Measurements from ENCODE around the gene D2HGDH.

The D2HGDH gene

GRCh38 chr2:241720560-241720959, 13.9 kb upstream of the D2HGDH start:
- no peak overlapping the region for H3K4ac ChIP-seq (ENCODE audit: low read length)
- peaks cover 40 to 46% of the 10 kb centered on the region in 2 donors for H3K9me3 ChIP-seq (replicated peaks in 1 of 2; ENCODE audit: control insufficient read depth in 2 of 2, insufficient read depth in 1 of 2, low read depth in 1 of 2, low read length in 2 of 2)

GRCh38 chr2:241721852-241722251, 12.6 kb upstream of the D2HGDH start:
- Histone ChIP-seq H3K4me3 (ENCODE audit: low read length in 2 of 2) (no peak overlapping the region), H3K4me2 (ENCODE audit: insufficient read depth, low read length, poor library complexity, severe bottlenecking) (no peak overlapping the region), H3K4me1 (ENCODE audit: control insufficient read depth in 2 of 2, insufficient read depth in 1 of 2, low read depth in 1 of 2, low read length in 2 of 2) (no peaks in the 10 kb centered on the region), H2BK120ac (ENCODE audit: low read depth, low read length) (no peak overlapping the region), H2AFZ (ENCODE audit: low read length) (no peak overlapping the region), H3K9me3 (replicated peaks in 1 of 2; ENCODE audit: control insufficient read depth in 2 of 2, insufficient read depth in 1 of 2, low read depth in 1 of 2, low read length in 2 of 2) (peaks cover 40 to 46% of the 10 kb centered on the region in 2 donors), H3K23ac (ENCODE audit: low read depth, low read length, poor library complexity) (peak overlapping the region; percentile 43), H2BK12ac (ENCODE audit: low read length) (no peak overlapping the region), H2BK5ac (ENCODE audit: low read length) (no peak overlapping the region), H2BK15ac (ENCODE audit: low read length) (no peak overlapping the region), H4K91ac (ENCODE audit: low read depth, low read length, poor library complexity) (no peak overlapping the region), H4K8ac (ENCODE audit: low read depth, low read length) (no peak overlapping the region), H3K14ac (ENCODE audit: low read length) (no peak overlapping the region), H3K27ac (replicated peaks; ENCODE audit: low read length) (no peak overlapping the region), H2AK5ac (ENCODE audit: low read depth, low read length) (peak overlapping the region; percentile 28), H3K27me3 (ENCODE audit: control insufficient read depth in 3 of 3, insufficient read depth in 3 of 3, low read depth in 1 of 3, low read length in 3 of 3) (no peaks in the 10 kb centered on the region), H3K79me1 (ENCODE audit: low read depth, low read length) (peaks cover 14% of the 10 kb centered on the region), H3K18ac (ENCODE audit: low read length) (peak overlapping the region; percentile 11), H3K4ac (ENCODE audit: low read length) (no peak overlapping the region), H3K36me3 (replicated peaks in 1 of 2; ENCODE audit: control insufficient read depth in 2 of 2, insufficient read depth in 2 of 2, low read length in 2 of 2) (peaks cover 57 to 82% of the 10 kb centered on the region in 2 donors), H3K9ac (ENCODE audit: low read depth, low read length, poor library complexity) (peak overlapping the region; percentile 70)
- no CpG with 5 or more reads among the region's 12 CpGs for WGBS, 2 donors (ENCODE audit: extremely low coverage in 2 of 2, insufficient read length in 2 of 2, insufficient replicate concordance in 1 of 2)
- DNase-seq (ENCODE audit: low spot score): no peak

More at GRCh38 chr2:241720560-241720959, 13.9 kb upstream of the D2HGDH start:
- no peak overlapping the region for H2BK5ac ChIP-seq (ENCODE audit: low read length)
- no peak overlapping the region for H3K4me2 ChIP-seq (ENCODE audit: insufficient read depth, low read length, poor library complexity, severe bottlenecking)
- no peak overlapping the region for H3K4me3 ChIP-seq (ENCODE audit: low read length in 2 of 2)
- no peaks in the 10 kb centered on the region for H3K4me1 ChIP-seq (ENCODE audit: control insufficient read depth in 2 of 2, insufficient read depth in 1 of 2, low read depth in 1 of 2, low read length in 2 of 2)
- WGBS, 2 donors (ENCODE audit: extremely low coverage in 2 of 2, insufficient read length in 2 of 2, insufficient replicate concordance in 1 of 2): no CpG with 5 or more reads among the region's 15 CpGs
- H2BK15ac ChIP-seq (ENCODE audit: low read length): no peak overlapping the region
- no peak overlapping the region for H3K27ac ChIP-seq (replicated peaks; ENCODE audit: low read length)
- no peak overlapping the region for H4K91ac ChIP-seq (ENCODE audit: low read depth, low read length, poor library complexity)
- H3K9ac ChIP-seq (ENCODE audit: low read depth, low read length, poor library complexity): peak overlapping the region; percentile 70
- H2AFZ ChIP-seq (ENCODE audit: low read length): no peak overlapping the region
- H3K23ac ChIP-seq (ENCODE audit: low read depth, low read length, poor library complexity): peak overlapping the region; percentile 55
- H2AK5ac ChIP-seq (ENCODE audit: low read depth, low read length): no peak overlapping the region
- H3K27me3 ChIP-seq (ENCODE audit: control insufficient read depth in 3 of 3, insufficient read depth in 3 of 3, low read depth in 1 of 3, low read length in 3 of 3): no peaks in the 10 kb centered on the region
- H3K18ac ChIP-seq (ENCODE audit: low read length): peak overlapping the region; percentile 28
- peak overlapping the region; percentile 48 for H4K8ac ChIP-seq (ENCODE audit: low read depth, low read length)
- no peak for DNase-seq (ENCODE audit: low spot score)
- H3K79me1 ChIP-seq (ENCODE audit: low read depth, low read length): peaks cover 14% of the 10 kb centered on the region
- peaks cover 57 to 86% of the 10 kb centered on the region in 2 donors for H3K36me3 ChIP-seq (replicated peaks in 1 of 2; ENCODE audit: control insufficient read depth in 2 of 2, insufficient read depth in 2 of 2, low read length in 2 of 2)
- H2BK120ac ChIP-seq (ENCODE audit: low read depth, low read length): no peak overlapping the region
- peak overlapping the region; percentile 22 for H2BK12ac ChIP-seq (ENCODE audit: low read length)
- peak overlapping the region; percentile 2 for H3K14ac ChIP-seq (ENCODE audit: low read length)

- no peak overlapping the region for H2AK5ac ChIP-seq (ENCODE audit: low read depth, low read length)
- peaks cover 40 to 46% of the 10 kb centered on the region in 2 donors for H3K9me3 ChIP-seq (replicated peaks in 1 of 2; ENCODE audit: control insufficient read depth in 2 of 2, insufficient read depth in 1 of 2, low read depth in 1 of 2, low read length in 2 of 2)
- H2BK15ac ChIP-seq (ENCODE audit: low read length): no peak overlapping the region
- no peak overlapping the region for H3K4me2 ChIP-seq (ENCODE audit: insufficient read depth, low read length, poor library complexity, severe bottlenecking)
- H3K27ac ChIP-seq (replicated peaks; ENCODE audit: low read length): no peak overlapping the region
- peaks cover 14% of the 10 kb centered on the region for H3K79me1 ChIP-seq (ENCODE audit: low read depth, low read length)
- no peak overlapping the region for H3K4ac ChIP-seq (ENCODE audit: low read length)
- no peaks in the 10 kb centered on the region for H3K4me1 ChIP-seq (ENCODE audit: control insufficient read depth in 2 of 2, insufficient read depth in 1 of 2, low read depth in 1 of 2, low read length in 2 of 2)
- no peak overlapping the region for H4K91ac ChIP-seq (ENCODE audit: low read depth, low read length, poor library complexity)
- H2BK12ac ChIP-seq (ENCODE audit: low read length): no peak overlapping the region
- H2AFZ ChIP-seq (ENCODE audit: low read length): no peak overlapping the region
- WGBS, 2 donors (ENCODE audit: extremely low coverage in 2 of 2, insufficient read length in 2 of 2, insufficient replicate concordance in 1 of 2): no CpG with 5 or more reads among the region's 21 CpGs
- H3K4me3 ChIP-seq (ENCODE audit: low read length in 2 of 2): peak overlapping the region in 1 of 2 donors; percentile 27
- H2BK5ac ChIP-seq (ENCODE audit: low read length): no peak overlapping the region
- H3K18ac ChIP-seq (ENCODE audit: low read length): no peak overlapping the region
- no peak overlapping the region for H2BK120ac ChIP-seq (ENCODE audit: low read depth, low read length)
- H3K27me3 ChIP-seq (ENCODE audit: control insufficient read depth in 3 of 3, insufficient read depth in 3 of 3, low read depth in 1 of 3, low read length in 3 of 3): no peaks in the 10 kb centered on the region
- peaks cover 55 to 79% of the 10 kb centered on the region in 2 donors for H3K36me3 ChIP-seq (replicated peaks in 1 of 2; ENCODE audit: control insufficient read depth in 2 of 2, insufficient read depth in 2 of 2, low read length in 2 of 2)
- no peak overlapping the region for H3K9ac ChIP-seq (ENCODE audit: low read depth, low read length, poor library complexity)
- DNase-seq (ENCODE audit: low spot score): no peak
- H3K23ac ChIP-seq (ENCODE audit: low read depth, low read length, poor library complexity): no peak overlapping the region
- no peak overlapping the region for H4K8ac ChIP-seq (ENCODE audit: low read depth, low read length)
- no peak overlapping the region for H3K14ac ChIP-seq (ENCODE audit: low read length)
Measured at GRCh38 chr2:241722896-241723454, 11.5 kb upstream of the D2HGDH start.

GRCh38 chr2:241724259-241724974, 10.0 kb upstream of the D2HGDH start:
- H3K18ac ChIP-seq (ENCODE audit: low read length): no peak overlapping the region
- DNase-seq (ENCODE audit: low spot score): no peak
- H3K4me2 ChIP-seq (ENCODE audit: insufficient read depth, low read length, poor library complexity, severe bottlenecking): no peak overlapping the region
- peaks cover 40 to 46% of the 10 kb centered on the region in 2 donors for H3K9me3 ChIP-seq (replicated peaks in 1 of 2; ENCODE audit: control insufficient read depth in 2 of 2, insufficient read depth in 1 of 2, low read depth in 1 of 2, low read length in 2 of 2)
- H2BK12ac ChIP-seq (ENCODE audit: low read length): no peak overlapping the region
- H3K27me3 ChIP-seq (ENCODE audit: control insufficient read depth in 3 of 3, insufficient read depth in 3 of 3, low read depth in 1 of 3, low read length in 3 of 3): no peaks in the 10 kb centered on the region
- no peak overlapping the region for H4K91ac ChIP-seq (ENCODE audit: low read depth, low read length, poor library complexity)
- peak overlapping the region in 1 of 2 donors; percentile 45 for H3K4me3 ChIP-seq (ENCODE audit: low read length in 2 of 2)
- H2AK5ac ChIP-seq (ENCODE audit: low read depth, low read length): no peak overlapping the region
- H3K9ac ChIP-seq (ENCODE audit: low read depth, low read length, poor library complexity): no peak overlapping the region
- no peak overlapping the region for H2BK15ac ChIP-seq (ENCODE audit: low read length)
- peaks cover 13% of the 10 kb centered on the region for H3K79me1 ChIP-seq (ENCODE audit: low read depth, low read length)
- H2AFZ ChIP-seq (ENCODE audit: low read length): no peak overlapping the region
- no peak overlapping the region for H2BK5ac ChIP-seq (ENCODE audit: low read length)
- H3K14ac ChIP-seq (ENCODE audit: low read length): no peak overlapping the region
- H3K23ac ChIP-seq (ENCODE audit: low read depth, low read length, poor library complexity): no peak overlapping the region
- no peak overlapping the region for H2BK120ac ChIP-seq (ENCODE audit: low read depth, low read length)
- no CpG with 5 or more reads among the region's 41 CpGs for whole genome bisulfite sequencing, 2 donors (ENCODE audit: extremely low coverage in 2 of 2, insufficient read length in 2 of 2, insufficient replicate concordance in 1 of 2)
- H3K4me1 ChIP-seq (ENCODE audit: control insufficient read depth in 2 of 2, insufficient read depth in 1 of 2, low read depth in 1 of 2, low read length in 2 of 2): no peaks in the 10 kb centered on the region
- H3K36me3 ChIP-seq (replicated peaks in 1 of 2; ENCODE audit: control insufficient read depth in 2 of 2, insufficient read depth in 2 of 2, low read length in 2 of 2): peaks cover 54 to 72% of the 10 kb centered on the region in 2 donors
- H3K27ac ChIP-seq (replicated peaks; ENCODE audit: low read length): no peak overlapping the region
- peak overlapping the region; percentile 48 for H4K8ac ChIP-seq (ENCODE audit: low read depth, low read length)
- no peak overlapping the region for H3K4ac ChIP-seq (ENCODE audit: low read length)

All from neuronal stem cell (in vitro differentiated cells).